Esophagus squamous epithelium (tissue), 5 donors: ENCODE results near the gene BEX5. TPM values are rescaled to one million over a fixed set of nuclear protein-coding genes. Genes with fewer than 3 reads are reported as not detected.

ENCODE experiments used
- DNase-seq: peaks from one replicate; lab custom pipeline; 2025; lab: John Stamatoyannopoulos, UW
- H3K27ac ChIP-seq, 4 donors: fragments of 200-600 bp; sonication (generic); one replicate each; pipeline ENCODE4 v1.5.1; 2016 to 2019; ENCODE audit warnings: mild to moderate bottlenecking in 1 of 4
- H3K27me3 ChIP-seq, 4 donors: fragments of 200-600 bp; sonication (generic); 1 replicate in 3 of 4; 2 replicates in 1 of 4; pipeline versions ENCODE4 v1.5.1 to v1.6.0; 2017 to 2021; ENCODE audit warnings: antibody characterized with exemption in 1 of 4
- H3K36me3 ChIP-seq, 3 donors: fragments of 200-600 bp; sonication (generic); one replicate each; pipeline ENCODE4 v1.5.1; 2016 to 2019
- H3K4me1 ChIP-seq, 3 donors: fragments of 200-600 bp; sonication (generic); one replicate each; pipeline ENCODE4 v1.5.1; 2017 to 2019
- H3K4me3 ChIP-seq, 4 donors: fragments of 200-600 bp; sonication (generic); 1 replicate in 3 of 4; 2 replicates in 1 of 4; pipeline ENCODE4 v1.5.1; 2016 to 2019; ENCODE audit warnings: mild to moderate bottlenecking in 2 of 4, moderate library complexity in 1 of 4
- H3K9me3 ChIP-seq, 3 donors: fragments of 200-600 bp; sonication (generic); one replicate each; pipeline ENCODE4 v1.5.1; 2016 to 2019
- CTCF ChIP-seq, 6 experiments: fragments of 450-650 bp in 4 of 6; fragments of 200-600 bp in 2 of 6; sonication (generic) in 2 of 6; IDR thresholded peaks; one replicate each; pipeline ENCODE4 v1.5.1; 2016 to 2019; ENCODE audit warnings: antibody characterized with exemption in 6 of 6, mild to moderate bottlenecking in 4 of 6, moderate library complexity in 4 of 6
- POLR2A ChIP-seq, 4 donors: fragments of 450-650 bp; IDR thresholded peaks; one replicate each; pipeline ENCODE4 v1.6.1; 2017; ENCODE audit warnings: antibody characterized with exemption in 4 of 4, mild to moderate bottlenecking in 4 of 4, moderate library complexity in 3 of 4
- WGBS, 2 donors: methylation state at CpG; one replicate each; pipeline ENCODE4 v1.1.5; 2018; 5-methylcytosine and 5-hydroxymethylcytosine counted together
- intact Hi-C: fragments of 100-400 bp; cut with DNase I; formaldehyde crosslinking; loops from one replicate; pipeline ENCODE4 v1.15.0; 2022
- total RNA-seq, 4 donors: library from RNA; depleted of rRNA; stranded (reverse); fragments of >200 nt; gene quantifications; one replicate each; pipeline ENCODE4 v1.1.0, GENCODE V29; 2016
- donor health status: DM: yes; HTN: yes; CAD: no.

Gene BEX5
- total RNA-seq, 4 donors from 2014 or later = 1.5 to 2.3 TPM; not detected in 2

DNA sequence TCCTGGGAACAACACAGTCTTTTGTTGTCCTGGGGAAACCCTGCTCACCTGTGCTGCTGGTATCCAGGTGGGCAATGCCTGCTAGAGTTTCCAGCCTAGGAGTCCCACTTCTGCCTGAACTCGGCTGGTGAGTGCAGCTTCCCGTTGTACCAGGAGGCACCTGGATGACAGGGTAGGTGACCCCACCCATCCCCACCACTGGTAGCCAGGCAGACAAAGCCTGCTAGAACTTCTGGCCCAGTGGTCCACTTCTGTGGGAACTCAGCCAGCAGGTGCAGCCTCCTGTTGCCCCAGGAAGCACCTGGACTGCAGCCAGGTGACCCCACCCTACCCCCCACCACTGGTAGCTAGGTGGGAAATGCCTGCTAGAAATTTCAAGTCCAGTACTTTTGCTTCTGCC, 40.0 kb downstream of the BEX5 start:
- H3K4me3 ChIP-seq = no peak overlapping the region
- TF ChIP-seq CTCF (IDR thresholded peaks at IDR 0.05) (no peak), POLR2A (IDR thresholded peaks at IDR 0.05) (no peak)
- no peak for DNase-seq
- no peak overlapping the region for H3K27ac ChIP-seq
- no CpG with 5 or more reads among the region's 2 CpGs for WGBS, 2 donors
- peaks cover 0 to 3% (median 0%) of the 10 kb centered on the region in 4 donors for H3K27me3 ChIP-seq
- no peaks in the 10 kb centered on the region for H3K36me3 ChIP-seq
- H3K4me1 ChIP-seq = no peaks in the 10 kb centered on the region
- intact Hi-C loops = no loop called here
- peaks cover 0 to 5% (median 0%) of the 10 kb centered on the region in 3 donors for H3K9me3 ChIP-seq

DNA sequence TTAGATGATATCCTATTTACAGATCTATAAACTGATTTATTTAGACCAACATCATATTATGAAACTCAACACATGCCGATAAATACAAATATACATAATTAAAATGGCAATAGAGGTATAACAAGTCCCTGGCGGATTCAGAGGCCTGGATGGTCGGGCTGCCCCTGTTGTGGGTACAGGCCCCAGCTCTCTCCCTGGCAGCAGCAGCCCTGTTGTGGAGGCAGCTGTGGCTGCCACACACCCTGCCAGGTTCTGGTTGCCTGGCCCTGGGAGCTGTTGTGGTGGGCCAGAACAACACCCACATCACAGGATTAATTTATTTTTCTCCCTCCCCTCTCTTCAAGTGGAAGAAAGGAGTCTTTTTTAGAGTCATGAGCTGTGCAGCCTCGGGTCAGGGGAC, 42.4 kb downstream of the BEX5 start:
- Histone ChIP-seq H3K4me1 (no peaks in the 10 kb centered on the region), H3K27me3 (peaks cover 0 to 3% (median 0%) of the 10 kb centered on the region in 4 donors), H3K4me3 (no peak overlapping the region), H3K36me3 (no peaks in the 10 kb centered on the region), H3K27ac (no peak overlapping the region), H3K9me3 (peaks cover 0 to 5% (median 0%) of the 10 kb centered on the region in 3 donors)
- intact Hi-C loops = no loop called here
- TF ChIP-seq POLR2A (IDR thresholded peaks at IDR 0.05) (no peak), CTCF (IDR thresholded peaks at IDR 0.05) (no peak)
- WGBS, 2 donors = 50 to 86% methylated on average over 1 to 4 of the region's 4 CpGs
- no peak for DNase-seq

Other genes with a start within 250 kb of the BEX5 start
- gene ZMAT1, start 223.9 kb downstream of the BEX5 start, total RNA-seq = 1 to 10 TPM in 1 of 4 donors, under 1 TPM in 3; 0.57 to 4.6 (median 0.72) TPM
- gene TCEAL2, start 30.3 kb downstream of the BEX5 start, total RNA-seq = 1 to 10 TPM in 1 of 4 donors, under 1 TPM in 2, not detected in 1; 0.35 to 3.2 (median 0.57) TPM
- not detected for gene TCEAL6, start 13.5 kb downstream of the BEX5 start, total RNA-seq
- gene TCP11X1, start 59.3 kb upstream of the BEX5 start, total RNA-seq = not detected
- gene NXF2, start 91.2 kb upstream of the BEX5 start, total RNA-seq = not detected